Body of pancreas (tissue), 4 donors: ENCODE measurements around the gene DOK4. TPM values are rescaled to one million over a fixed set of nuclear protein-coding genes. Genes with fewer than 3 reads are reported as not detected.

Experiments
- ATAC-seq: fragments of 150-250 bp; one replicate; pipeline ENCODE4 v1.9.1; 2016
- DNase-seq, 4 donors: peaks; one replicate each; pipeline ENCODE4 v3.0.0-alpha.2; 2019
- H3K27ac ChIP-seq, 4 donors: fragments of 200-600 bp; sonication (generic); 1 replicate in 3 of 4; 2 replicates in 1 of 4; pipeline versions ENCODE4 v1.5.1 to v1.6.1; 2016 to 2019; ENCODE audit warnings: mild to moderate bottlenecking in 1 of 4, mixed read lengths in 1 of 4, moderate library complexity in 1 of 4
- H3K27me3 ChIP-seq, 2 donors: fragments of 200-600 bp; sonication (generic); one replicate each; pipeline ENCODE4 v1.6.0; 2016; ENCODE audit warnings: mild to moderate bottlenecking in 1 of 2
- H3K36me3 ChIP-seq, 2 donors: fragments of 200-600 bp; sonication (generic); replicated peaks in 1 of 2; 2 replicates each; pipeline ENCODE4 v1.5.1; 2016; ENCODE audit warnings: low read depth in 2 of 2; ENCODE audit not compliant: insufficient read depth in 1 of 2
- H3K4me1 ChIP-seq: fragments of 200-600 bp; sonication (generic); one replicate; pipeline ENCODE4 v1.6.0; 2016
- H3K4me3 ChIP-seq, 2 donors: fragments of 200-600 bp; sonication (generic); 1 replicate in 1 of 2; 2 replicates in 1 of 2; pipeline ENCODE4 v1.5.1; 2016 to 2019
- H3K9me3 ChIP-seq, 3 donors: fragments of 200-600 bp; sonication (generic); 1 replicate in 2 of 3; 2 replicates in 1 of 3; pipeline ENCODE4 v1.5.1; 2016
- POLR2A ChIP-seq, 3 donors: fragments of 450-650 bp; IDR thresholded peaks; one replicate each; pipeline ENCODE4 v1.6.1; 2016; ENCODE audit warnings: antibody characterized with exemption in 3 of 3, mild to moderate bottlenecking in 2 of 3
- WGBS, 2 donors: methylation state at CpG; one replicate each; pipeline ENCODE4 v1.1.5; 2017; 5-methylcytosine and 5-hydroxymethylcytosine counted together
- intact Hi-C: fragments of 100-400 bp; cut with DNase I; formaldehyde crosslinking; loops from one replicate; pipeline ENCODE4 v1.15.1; 2023
- total RNA-seq, 2 donors: library from RNA; depleted of rRNA; stranded (reverse); fragments of >200 nt; gene quantifications; one replicate each; pipeline ENCODE4 v1.1.0, GENCODE V29; 2016
- TF ChIP-seq, protein P1 (sequence below), 7 experiments: fragments of 450-650 bp in 4 of 7; fragments of 200-600 bp in 3 of 7; sonication (generic) in 3 of 7; IDR thresholded peaks; one replicate each; pipeline ENCODE4 v1.5.1; 2016 to 2019; ENCODE audit warnings: antibody characterized with exemption in 7 of 7

The DOK4 gene
- total RNA-seq, 2 donors from 2014 or later, result 33.0 to 36.1 TPM

GRCh38 chr16:57432989-57433388, 53.3 kb downstream of the DOK4 start:
- Histone ChIP-seq H3K4me3 (no peak overlapping the region), H3K36me3 (peaks cover 14 to 28% of the 10 kb centered on the region in 2 donors), H3K4me1 (peaks cover 7% of the 10 kb centered on the region), H3K27ac (no peak overlapping the region), H3K9me3 (no peaks in the 10 kb centered on the region), H3K27me3 (no peaks in the 10 kb centered on the region)
- DNase-seq (no peak), ATAC-seq (no peak)
- intact Hi-C loops, result no loop called here
- TF ChIP-seq, protein P1, sequence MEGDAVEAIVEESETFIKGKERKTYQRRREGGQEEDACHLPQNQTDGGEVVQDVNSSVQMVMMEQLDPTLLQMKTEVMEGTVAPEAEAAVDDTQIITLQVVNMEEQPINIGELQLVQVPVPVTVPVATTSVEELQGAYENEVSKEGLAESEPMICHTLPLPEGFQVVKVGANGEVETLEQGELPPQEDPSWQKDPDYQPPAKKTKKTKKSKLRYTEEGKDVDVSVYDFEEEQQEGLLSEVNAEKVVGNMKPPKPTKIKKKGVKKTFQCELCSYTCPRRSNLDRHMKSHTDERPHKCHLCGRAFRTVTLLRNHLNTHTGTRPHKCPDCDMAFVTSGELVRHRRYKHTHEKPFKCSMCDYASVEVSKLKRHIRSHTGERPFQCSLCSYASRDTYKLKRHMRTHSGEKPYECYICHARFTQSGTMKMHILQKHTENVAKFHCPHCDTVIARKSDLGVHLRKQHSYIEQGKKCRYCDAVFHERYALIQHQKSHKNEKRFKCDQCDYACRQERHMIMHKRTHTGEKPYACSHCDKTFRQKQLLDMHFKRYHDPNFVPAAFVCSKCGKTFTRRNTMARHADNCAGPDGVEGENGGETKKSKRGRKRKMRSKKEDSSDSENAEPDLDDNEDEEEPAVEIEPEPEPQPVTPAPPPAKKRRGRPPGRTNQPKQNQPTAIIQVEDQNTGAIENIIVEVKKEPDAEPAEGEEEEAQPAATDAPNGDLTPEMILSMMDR (IDR thresholded peaks at IDR 0.05), result no peak
- TF ChIP-seq POLR2A (IDR thresholded peaks at IDR 0.05), result no peak
- 87 to 90% methylated on average over 3 of the region's 3 CpGs for WGBS, 2 donors

DNA sequence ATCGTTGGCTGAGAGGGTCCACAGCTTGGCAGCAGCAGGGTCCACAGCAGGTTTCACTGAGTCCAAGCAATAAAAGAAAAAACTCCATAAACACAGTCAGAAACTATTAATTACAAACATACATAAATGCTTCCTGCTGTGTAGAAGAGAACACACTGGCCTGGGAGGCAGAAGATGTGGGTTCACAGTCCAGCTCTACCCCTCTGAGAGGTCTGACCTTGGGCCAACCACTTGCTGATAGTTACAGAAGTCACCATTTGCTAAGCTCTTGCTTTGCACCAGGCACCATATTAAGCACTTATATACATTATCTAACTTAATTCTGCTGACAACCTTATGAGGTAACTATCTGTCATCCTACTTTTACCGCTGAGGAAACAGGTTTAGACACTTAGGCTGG, 53.8 kb downstream of the DOK4 start:
- no peaks in the 10 kb centered on the region for H3K9me3 ChIP-seq
- DNase-seq, result peak in 2 of 4 donors; percentile 40 to 61
- H3K4me1 ChIP-seq, result peaks cover 7% of the 10 kb centered on the region
- no peak for ATAC-seq
- no peak overlapping the region for H3K4me3 ChIP-seq
- peaks cover 18 to 28% of the 10 kb centered on the region in 2 donors for H3K36me3 ChIP-seq
- intact Hi-C loops, result no loop called here
- no peaks in the 10 kb centered on the region for H3K27me3 ChIP-seq
- TF ChIP-seq POLR2A (IDR thresholded peaks at IDR 0.05), result no peak
- TF ChIP-seq, protein P1 (IDR thresholded peaks at IDR 0.05), result no peak
- 34 to 59% methylated on average over 2 of the region's 2 CpGs for WGBS, 2 donors
- H3K27ac ChIP-seq, result no peak overlapping the region

GRCh38 chr16:57430955-57431354, 55.3 kb downstream of the DOK4 start:
- DNase-seq (no peak), ATAC-seq (no peak)
- intact Hi-C loops, result no loop called here
- 72 to 87% methylated on average over 5 of the region's 5 CpGs for WGBS, 2 donors
- Histone ChIP-seq H3K27me3 (no peaks in the 10 kb centered on the region), H3K9me3 (no peaks in the 10 kb centered on the region), H3K4me1 (peaks cover 7% of the 10 kb centered on the region), H3K4me3 (no peak overlapping the region), H3K36me3 (peaks cover 20 to 28% of the 10 kb centered on the region in 2 donors), H3K27ac (no peak overlapping the region)
- TF ChIP-seq, protein P1 (IDR thresholded peaks at IDR 0.05), result no peak
- no peak for TF ChIP-seq POLR2A (IDR thresholded peaks at IDR 0.05)

DNA sequence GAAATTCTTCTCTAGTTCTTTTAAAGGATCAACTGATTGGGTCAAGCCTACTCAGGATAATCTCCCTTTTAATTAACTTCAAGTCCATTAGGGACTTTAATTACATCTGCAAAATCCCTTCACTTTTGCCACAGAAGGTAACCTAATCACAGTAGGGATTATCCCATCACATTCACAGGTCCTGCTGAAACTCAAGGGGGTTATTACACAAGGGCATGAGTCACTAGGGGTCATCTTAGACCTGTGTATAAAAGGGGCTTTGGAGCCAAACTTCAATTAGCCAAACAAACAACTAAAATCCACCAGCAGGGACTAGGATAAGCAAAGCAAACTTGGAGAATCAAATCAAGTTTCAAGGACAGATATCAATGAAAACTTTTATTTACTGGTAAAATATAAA, 58.5 kb downstream of the DOK4 start:
- peaks cover 7% of the 10 kb centered on the region for H3K4me1 ChIP-seq

DNA sequence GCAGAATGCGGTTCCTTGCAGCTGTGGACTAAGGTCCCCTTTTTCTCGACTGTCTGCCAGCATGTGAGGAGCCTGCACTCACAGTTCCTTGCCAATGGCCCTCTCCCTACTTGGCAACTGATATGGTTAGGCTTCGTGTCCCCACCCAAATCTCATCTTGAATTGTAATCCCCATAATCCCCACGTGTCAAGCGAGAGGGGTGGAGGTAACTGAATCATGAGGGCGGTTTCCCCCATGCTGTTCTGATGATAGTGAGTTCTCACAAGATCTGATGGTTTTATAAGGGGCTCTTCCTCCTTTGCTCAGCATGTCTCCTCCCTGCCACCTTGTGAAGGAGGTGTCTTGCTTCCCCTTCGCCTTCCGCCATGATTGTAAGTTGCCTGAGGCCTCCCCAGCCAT, 59.0 kb downstream of the DOK4 start:
- H3K4me3 ChIP-seq, result no peak overlapping the region
- no peak overlapping the region for H3K27ac ChIP-seq
- no peaks in the 10 kb centered on the region for H3K27me3 ChIP-seq
- intact Hi-C loops, result no loop called here
- DNase-seq, result no peak
- TF ChIP-seq, protein P1 (IDR thresholded peaks at IDR 0.05), result no peak
- no peak for TF ChIP-seq POLR2A (IDR thresholded peaks at IDR 0.05)
- H3K4me1 ChIP-seq, result peaks cover 4% of the 10 kb centered on the region
- WGBS, 2 donors, result 86 to 89% methylated on average over 7 to 8 of the region's 8 CpGs
- H3K36me3 ChIP-seq, result peaks cover 14 to 25% of the 10 kb centered on the region in 2 donors
- no peaks in the 10 kb centered on the region for H3K9me3 ChIP-seq
- ATAC-seq, result no peak

More for the DNA sequence above, 58.5 kb downstream of the DOK4 start:
- Histone ChIP-seq H3K27me3 (no peaks in the 10 kb centered on the region), H3K36me3 (peaks cover 14 to 27% of the 10 kb centered on the region in 2 donors), H3K27ac (no peak overlapping the region), H3K4me3 (no peak overlapping the region), H3K9me3 (no peaks in the 10 kb centered on the region)
- no peak for ATAC-seq
- DNase-seq, result no peak
- TF ChIP-seq POLR2A (IDR thresholded peaks at IDR 0.05), result no peak
- TF ChIP-seq, protein P1 (IDR thresholded peaks at IDR 0.05), result no peak
- intact Hi-C loops, result no loop called here
